Measurements from ENCODE around the gene MTX1.

MTX1 gene

GRCh38 chr1:155174324-155175280, 33.9 kb upstream of the MTX1 start:
- DNase-seq (ENCODE audit: low read depth) = peak; percentile 48

- DNase-seq (ENCODE audit: low read depth) = no peak
Observed at GRCh38 chr1:155175281-155175926, 33.1 kb upstream of the MTX1 start.

GRCh38 chr1:155175927-155176371, 32.5 kb upstream of the MTX1 start:
- DNase-seq (ENCODE audit: low read depth) = peak; percentile 15

GRCh38 chr1:155176544-155177071, 31.9 kb upstream of the MTX1 start:
- DNase-seq (ENCODE audit: low read depth) = peak; percentile 77

- no peak for DNase-seq (ENCODE audit: low read depth)
Observed at GRCh38 chr1:155177192-155177917, 31.1 kb upstream of the MTX1 start.

GRCh38 chr1:155177918-155178281, 30.6 kb upstream of the MTX1 start:
- no peak for DNase-seq (ENCODE audit: low read depth)

GRCh38 chr1:155178441-155179111, 29.9 kb upstream of the MTX1 start:
- no peak for DNase-seq (ENCODE audit: low read depth)

- no peak for DNase-seq (ENCODE audit: low read depth)
Observed at GRCh38 chr1:155179112-155180031, 29.1 kb upstream of the MTX1 start.

DNA sequence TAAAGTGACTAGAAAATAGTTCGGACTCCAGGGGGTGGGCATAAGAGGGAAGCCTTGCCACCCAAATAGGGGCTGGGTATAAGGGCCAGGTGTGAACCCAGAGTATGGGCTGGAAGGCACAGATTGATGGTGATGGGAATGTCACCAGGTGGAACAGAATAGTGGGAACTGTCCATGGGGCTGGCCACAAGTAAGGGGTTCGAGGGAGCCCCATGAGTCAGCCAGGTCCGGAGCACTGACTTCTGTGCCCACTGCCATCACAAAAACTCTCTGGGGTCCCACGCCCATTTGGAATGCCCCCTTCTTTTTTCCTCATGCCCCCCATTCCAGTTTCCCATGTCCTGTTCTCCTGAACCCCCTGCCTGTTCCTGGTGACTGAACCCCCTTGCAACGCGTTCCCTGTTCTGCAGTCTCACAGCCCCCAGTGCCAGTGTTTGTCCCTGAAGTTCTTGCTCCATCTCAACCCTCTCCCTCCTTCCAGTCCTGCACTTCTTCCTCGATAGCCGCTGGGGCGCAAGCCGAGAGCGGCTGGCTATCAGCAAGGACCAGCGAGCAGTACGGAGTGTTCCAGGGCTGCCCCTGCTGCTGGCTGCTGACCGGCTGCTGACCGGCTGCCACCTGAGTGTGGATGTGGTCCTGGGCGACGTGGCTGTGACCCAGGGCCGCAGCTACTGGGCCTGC, 27.0 kb upstream of the MTX1 start:
- no peak for DNase-seq (ENCODE audit: low read depth)

GRCh38 chr1:155182052-155182550, 26.4 kb upstream of the MTX1 start:
- no peak for DNase-seq (ENCODE audit: low read depth)

- DNase-seq (ENCODE audit: low read depth) = no peak
Observed at GRCh38 chr1:155183775-155184221, 24.7 kb upstream of the MTX1 start.

GRCh38 chr1:155184351-155184811, 24.1 kb upstream of the MTX1 start:
- no peak for DNase-seq (ENCODE audit: low read depth)

DNA sequence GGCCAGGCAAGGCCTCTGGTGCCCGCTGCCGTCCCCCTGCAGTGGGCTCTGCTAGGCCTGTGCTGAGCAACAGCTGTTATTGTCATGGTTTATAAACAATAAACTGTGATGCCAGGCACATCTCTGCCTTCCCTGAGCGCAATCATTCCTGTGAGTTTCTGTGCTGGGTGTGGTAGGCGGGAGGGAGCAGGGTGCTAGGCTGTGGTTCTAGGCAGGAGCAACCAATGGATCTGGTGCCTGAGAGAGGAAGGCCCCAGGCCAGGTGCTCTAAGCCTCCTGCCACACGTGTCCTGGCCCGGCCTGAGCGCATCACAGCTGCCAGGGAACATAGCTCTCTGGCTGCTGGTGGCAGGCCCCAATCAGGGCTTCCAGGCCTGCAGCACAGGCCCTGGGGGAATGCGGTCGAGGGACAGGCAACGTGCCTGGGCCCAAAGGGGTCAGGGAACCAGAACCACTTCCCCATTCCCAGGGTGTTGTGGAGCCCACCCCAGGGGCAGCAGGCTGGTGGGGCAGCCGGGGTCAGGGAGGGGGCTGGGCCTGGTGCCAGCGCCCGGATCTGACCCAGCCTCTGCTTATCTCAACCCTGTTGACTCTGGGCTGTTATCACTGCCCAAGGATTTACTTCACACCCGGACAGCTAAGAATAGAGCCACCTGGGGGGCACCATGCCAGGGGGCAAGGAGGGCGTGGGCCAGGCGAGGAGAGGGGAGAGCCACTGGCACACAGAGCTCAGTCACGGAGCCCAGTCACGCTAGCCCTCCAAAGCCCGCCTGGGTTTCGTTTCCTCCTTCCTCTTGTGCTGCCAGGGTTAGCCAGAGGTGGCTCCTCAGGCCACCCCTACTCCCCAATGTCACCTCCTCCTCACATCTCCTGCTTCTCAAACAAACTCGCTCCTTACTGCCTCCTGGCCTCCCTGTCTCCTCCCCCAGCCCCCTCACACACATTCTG, 23.4 kb upstream of the MTX1 start:
- no peak for DNase-seq (ENCODE audit: low read depth)

DNA sequence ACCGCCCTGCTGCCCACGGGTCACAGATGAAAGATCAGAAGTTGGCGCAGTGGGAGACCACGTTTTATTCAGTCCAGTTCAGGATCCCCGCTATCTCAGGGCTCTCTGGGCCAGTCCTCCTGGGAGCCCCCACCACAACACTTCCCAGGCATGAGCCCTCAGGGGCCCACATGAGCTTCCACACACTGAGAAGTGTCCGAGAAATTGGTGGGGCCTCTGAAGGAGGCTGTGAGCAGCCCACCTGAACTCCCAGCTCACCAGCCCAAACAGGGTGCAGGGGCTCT, 22.8 kb upstream of the MTX1 start:
- no peak for DNase-seq (ENCODE audit: low read depth)

DNA sequence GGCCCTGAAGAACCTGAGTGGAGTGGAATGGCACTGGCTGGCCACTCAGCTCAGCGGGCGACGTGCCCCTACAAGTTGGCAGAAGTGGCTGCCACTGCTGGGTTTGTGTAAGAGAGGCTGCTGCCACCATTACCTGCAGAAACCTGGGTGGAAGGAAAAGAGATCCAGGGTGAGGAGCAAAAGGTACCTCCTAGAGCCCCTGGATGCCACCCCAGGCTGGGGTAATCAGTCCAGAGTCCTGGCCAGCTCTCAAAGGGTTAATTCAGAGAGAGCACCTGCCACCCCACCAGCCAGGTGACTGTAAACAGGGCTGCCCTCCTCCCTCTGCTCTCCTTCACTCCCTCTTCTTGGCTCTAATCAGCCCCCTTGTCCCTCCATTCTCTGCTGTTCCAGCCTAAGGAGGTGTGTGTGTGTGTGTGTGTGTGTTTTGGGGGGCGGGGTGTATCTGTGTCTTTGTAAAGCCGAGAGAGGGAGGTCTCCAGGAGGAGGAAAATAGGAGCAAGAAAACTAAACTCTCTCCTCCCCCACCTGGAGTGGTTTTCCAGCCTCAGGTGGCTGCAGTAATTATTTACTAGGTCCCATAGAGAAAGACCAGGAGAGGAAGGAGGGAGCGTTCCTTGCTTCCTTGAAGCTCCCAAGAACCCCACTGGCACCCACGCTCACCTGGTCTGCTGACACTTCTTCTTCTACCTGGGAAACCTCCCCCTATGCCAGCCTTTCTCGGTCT, 22.3 kb upstream of the MTX1 start:
- DNase-seq (ENCODE audit: low read depth) = no peak

GRCh38 chr1:155186794-155187455, 21.6 kb upstream of the MTX1 start:
- DNase-seq (ENCODE audit: low read depth) = no peak

GRCh38 chr1:155187456-155187891, 21.0 kb upstream of the MTX1 start:
- DNase-seq (ENCODE audit: low read depth) = no peak
